Body of pancreas (tissue), 4 donors: ENCODE results near the gene ARID3A.

Source experiments
- CTCF ChIP-seq, 7 experiments: fragments of 450-650 bp in 4 of 7; fragments of 200-600 bp in 3 of 7; sonication (generic) in 3 of 7; IDR thresholded peaks; one replicate each; pipeline ENCODE4 v1.5.1; 2016 to 2019; ENCODE audit warnings: antibody characterized with exemption in 7 of 7
- POLR2A ChIP-seq, 3 donors: fragments of 450-650 bp; IDR thresholded peaks; one replicate each; pipeline ENCODE4 v1.6.1; 2016; ENCODE audit warnings: antibody characterized with exemption in 3 of 3, mild to moderate bottlenecking in 2 of 3

DNA sequence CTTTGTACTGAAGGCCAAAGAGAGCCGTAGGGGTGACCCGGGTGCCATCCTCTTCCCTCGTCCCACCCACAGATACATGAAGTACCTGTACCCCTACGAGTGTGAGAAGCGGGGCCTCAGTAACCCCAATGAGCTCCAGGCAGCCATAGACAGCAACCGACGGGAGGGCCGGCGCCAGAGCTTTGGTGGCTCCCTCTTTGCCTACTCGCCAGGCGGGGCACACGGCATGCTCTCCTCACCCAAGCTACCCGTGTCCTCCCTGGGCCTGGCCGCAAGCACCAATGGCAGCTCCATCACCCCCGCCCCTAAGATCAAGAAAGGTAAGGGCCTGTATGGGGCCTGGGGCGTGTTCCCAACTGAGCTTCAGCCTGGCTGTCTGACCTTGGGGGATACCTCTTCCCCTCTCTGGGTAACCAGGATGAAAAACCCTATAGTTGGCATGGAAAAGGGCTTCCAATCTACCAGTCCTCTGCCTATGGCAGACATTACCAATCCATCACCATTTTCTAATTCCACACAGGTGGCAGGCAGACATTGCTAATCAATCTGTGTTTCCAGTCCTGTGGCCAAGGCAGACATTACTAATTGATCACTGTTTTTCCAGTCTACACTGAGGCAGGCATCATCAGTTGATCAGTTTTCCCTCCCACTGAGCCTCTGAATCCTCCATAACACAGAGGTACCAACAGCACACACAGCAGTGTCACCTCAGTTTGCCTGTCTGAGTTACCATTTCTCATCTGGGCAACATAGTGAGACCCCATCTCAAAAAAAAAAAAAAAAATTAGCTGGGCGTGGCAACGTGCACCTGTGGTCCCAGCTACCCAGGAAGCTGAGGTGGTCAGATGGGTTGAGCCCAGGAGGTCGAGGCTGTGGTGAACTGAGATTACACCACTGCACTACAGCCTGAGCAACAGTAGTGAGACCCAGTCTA, 39.2 kb downstream of the ARID3A start:
- TF ChIP-seq CTCF (IDR thresholded peaks at IDR 0.05) (no peak), POLR2A (IDR thresholded peaks at IDR 0.05) (no peak)
